Activated gamma-delta T cell treated with anti-CD3 and anti-CD28 coated beads, Interleukin-2, amount 50 U/mL, for 16 hours (primary cell): Measurements from ENCODE around the gene MYL6.
"Not testable (repeated sequence)": the region's sequence is repeated elsewhere in the genome, so short reads cannot be mapped to it uniquely, and the experiment has no call there.

Experiments
- DNase-seq: peaks from one replicate; pipeline ENCODE4 v3.0.0-alpha.2; 2020; ENCODE audit warnings: low read depth

The MYL6 gene

GRCh38 chr12:56189918-56190694 is 31.9 kb downstream of the MYL6 start:
- DNase-seq = peak; percentile 57

- no peak for DNase-seq
Observed at GRCh38 chr12:56190695-56191155, 32.6 kb downstream of the MYL6 start.

GRCh38 chr12:56192582-56192981 is 34.4 kb downstream of the MYL6 start:
- no peak for DNase-seq

- peak; percentile 56 for DNase-seq
Observed at GRCh38 chr12:56193025-56193578, 34.9 kb downstream of the MYL6 start.

- not testable (repeated sequence) for DNase-seq
Observed at GRCh38 chr12:56196818-56197550, 38.8 kb downstream of the MYL6 start.

GRCh38 chr12:56197921-56198635 is 39.9 kb downstream of the MYL6 start:
- DNase-seq = no peak

- DNase-seq = no peak
Observed at GRCh38 chr12:56198836-56199235, 40.7 kb downstream of the MYL6 start.

GRCh38 chr12:56202366-56202765 is 44.2 kb downstream of the MYL6 start:
- no peak for DNase-seq

GRCh38 chr12:56202838-56203237 is 44.7 kb downstream of the MYL6 start:
- no peak for DNase-seq

- DNase-seq = no peak
Observed at GRCh38 chr12:56204275-56204674, 46.1 kb downstream of the MYL6 start.

- no peak for DNase-seq
Observed at GRCh38 chr12:56205445-56205844, 47.3 kb downstream of the MYL6 start.

- no peak for DNase-seq
Observed at GRCh38 chr12:56206452-56207166, 48.5 kb downstream of the MYL6 start.

GRCh38 chr12:56208006-56208405 is 49.8 kb downstream of the MYL6 start:
- no peak for DNase-seq
